Suprapubic skin (tissue), 4 donors: Measurements from ENCODE around the gene TRAF7.

Experiments
- CTCF ChIP-seq, 2 donors: fragments of 200-600 bp in 1 of 2; fragments of 450-650 bp in 1 of 2; sonication (generic) in 1 of 2; IDR thresholded peaks; one replicate each; pipeline ENCODE4 v1.5.1; 2016 to 2019; ENCODE audit warnings: antibody characterized with exemption in 2 of 2, mild to moderate bottlenecking in 1 of 2, moderate library complexity in 1 of 2
- EP300 ChIP-seq: sonication (generic); formaldehyde crosslinking; IDR thresholded peaks from one replicate; pipeline ENCODE4 v1.6.1; 2017; ENCODE audit warnings: antibody characterized with exemption
- POLR2A ChIP-seq, 2 donors: fragments of 450-650 bp; IDR thresholded peaks; one replicate each; pipeline ENCODE4 v1.6.1; 2017; ENCODE audit warnings: antibody characterized with exemption in 2 of 2, mild to moderate bottlenecking in 2 of 2, moderate library complexity in 2 of 2
- POLR2AphosphoS5 ChIP-seq, 3 donors: sonication (generic); formaldehyde crosslinking; IDR thresholded peaks; one replicate each; pipeline ENCODE4 v1.6.1; 2017; ENCODE audit warnings: antibody characterized with exemption in 3 of 3

- TF ChIP-seq CTCF (IDR thresholded peaks at IDR 0.05) (no peak), POLR2A (IDR thresholded peaks at IDR 0.05) (no peak), EP300 (no peak), POLR2AphosphoS5 (IDR thresholded peaks at IDR 0.05) (no peak)
These were observed 7.5 kb upstream of the TRAF7 start, which contains the start of gene RAB26 for GRCh38 chr16:2147981-2148671.
